ENCODE results near the gene PAGE1.
"Not testable (repeated sequence)": the region's sequence is repeated elsewhere in the genome, so short reads cannot be mapped to it uniquely, and the experiment has no call there.

Gene PAGE1, protein sequence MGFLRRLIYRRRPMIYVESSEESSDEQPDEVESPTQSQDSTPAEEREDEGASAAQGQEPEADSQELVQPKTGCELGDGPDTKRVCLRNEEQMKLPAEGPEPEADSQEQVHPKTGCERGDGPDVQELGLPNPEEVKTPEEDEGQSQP

DNA sequence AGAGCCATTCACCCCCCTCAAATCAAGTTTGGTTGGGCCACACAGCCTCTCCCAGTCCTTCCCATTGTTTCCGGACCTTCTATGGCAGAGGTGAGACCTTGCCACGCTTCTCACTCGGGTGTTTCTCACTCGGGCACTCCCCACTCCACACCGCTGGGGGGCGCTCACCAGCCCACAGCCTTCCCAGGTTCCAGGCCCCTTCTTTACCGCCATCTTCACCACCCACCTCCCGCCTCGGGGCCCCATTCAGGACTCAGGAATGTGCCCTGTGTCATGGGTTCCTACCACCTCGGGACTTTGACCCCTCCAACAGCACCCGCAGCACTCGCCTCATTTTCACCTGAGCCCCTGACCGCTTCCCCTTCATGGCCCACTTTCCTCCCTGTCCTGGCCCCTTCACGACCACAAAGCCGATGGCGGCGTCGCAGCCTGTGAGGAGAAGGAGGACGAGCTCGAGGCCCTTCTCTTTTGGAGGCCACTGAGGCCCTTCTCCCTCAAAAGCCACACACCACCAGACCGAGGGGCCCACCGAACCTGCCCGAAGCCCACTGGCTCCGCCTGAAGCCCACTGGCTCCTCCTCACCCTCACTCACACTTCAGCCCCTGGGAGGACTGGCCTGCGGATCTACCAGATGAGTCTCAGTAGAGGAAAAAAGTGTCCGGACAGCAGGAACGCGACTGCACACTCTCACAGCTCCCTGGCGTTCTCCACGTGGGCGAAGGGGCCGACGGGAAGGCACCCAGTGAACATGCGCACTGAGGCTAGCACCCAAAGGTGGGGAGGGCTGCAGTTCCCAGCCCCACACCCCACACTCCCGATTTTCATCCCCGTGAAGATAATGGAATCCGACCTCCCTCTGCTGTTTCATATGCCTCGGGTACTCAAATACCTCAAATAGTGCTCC, at the start of gene PAGE1:
PAGE1 (minus strand) TSS at position 709 of the 905 bp plus-strand sequence. CDS start 1,214 bp downstream, outside the sequence.
- no peak for TF ChIP-seq ZFX (IDR thresholded peaks at IDR 0.05; ENCODE audit: borderline replicate concordance)
- TF ChIP-seq, protein P1, sequence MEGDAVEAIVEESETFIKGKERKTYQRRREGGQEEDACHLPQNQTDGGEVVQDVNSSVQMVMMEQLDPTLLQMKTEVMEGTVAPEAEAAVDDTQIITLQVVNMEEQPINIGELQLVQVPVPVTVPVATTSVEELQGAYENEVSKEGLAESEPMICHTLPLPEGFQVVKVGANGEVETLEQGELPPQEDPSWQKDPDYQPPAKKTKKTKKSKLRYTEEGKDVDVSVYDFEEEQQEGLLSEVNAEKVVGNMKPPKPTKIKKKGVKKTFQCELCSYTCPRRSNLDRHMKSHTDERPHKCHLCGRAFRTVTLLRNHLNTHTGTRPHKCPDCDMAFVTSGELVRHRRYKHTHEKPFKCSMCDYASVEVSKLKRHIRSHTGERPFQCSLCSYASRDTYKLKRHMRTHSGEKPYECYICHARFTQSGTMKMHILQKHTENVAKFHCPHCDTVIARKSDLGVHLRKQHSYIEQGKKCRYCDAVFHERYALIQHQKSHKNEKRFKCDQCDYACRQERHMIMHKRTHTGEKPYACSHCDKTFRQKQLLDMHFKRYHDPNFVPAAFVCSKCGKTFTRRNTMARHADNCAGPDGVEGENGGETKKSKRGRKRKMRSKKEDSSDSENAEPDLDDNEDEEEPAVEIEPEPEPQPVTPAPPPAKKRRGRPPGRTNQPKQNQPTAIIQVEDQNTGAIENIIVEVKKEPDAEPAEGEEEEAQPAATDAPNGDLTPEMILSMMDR (IDR thresholded peaks at IDR 0.05), result peak; percentile 14
- no peak within 1 kb of the TSS for H3K27ac ChIP-seq

DNA sequence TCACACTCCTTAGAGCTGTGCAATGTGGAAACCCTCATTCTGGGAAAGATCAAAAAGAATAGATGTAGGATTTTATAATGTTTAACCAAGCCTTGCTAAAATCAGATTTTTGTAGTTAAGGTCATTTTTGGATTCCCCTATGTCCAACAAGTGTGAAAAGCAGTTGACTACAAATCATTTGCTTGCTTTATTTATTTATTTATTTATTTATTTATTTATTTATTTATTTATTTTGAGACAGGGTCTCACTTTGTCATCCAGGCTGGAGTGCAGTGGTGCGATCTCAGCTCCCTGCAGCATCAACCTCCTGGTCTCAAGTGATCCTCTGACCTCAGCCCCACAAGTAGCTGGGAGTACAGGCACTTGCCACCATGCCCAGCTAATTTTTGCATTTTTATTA, 45.7 kb upstream of the PAGE1 start:
- not testable (repeated sequence) for H3K27ac ChIP-seq

DNA sequence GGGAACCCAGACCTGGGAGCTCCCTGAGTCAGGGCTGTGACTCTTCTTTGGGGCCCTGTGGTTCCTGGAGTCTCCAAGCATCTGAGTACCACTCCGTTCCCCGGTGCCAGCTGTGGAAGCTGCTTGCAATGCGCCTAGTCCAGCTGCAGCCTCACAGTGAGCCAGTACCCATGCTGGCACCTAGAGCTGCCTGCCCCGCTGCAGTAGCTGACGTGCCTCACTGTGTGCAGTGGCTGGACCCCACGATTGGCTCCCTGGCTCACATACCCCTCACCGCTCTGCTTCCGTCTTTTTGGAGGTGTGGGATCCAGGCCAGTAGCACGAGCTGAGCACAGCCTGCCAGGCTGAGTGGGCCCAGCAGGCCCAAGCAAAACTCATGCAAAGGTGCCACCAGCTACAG, 32.1 kb upstream of the PAGE1 start:
- TF ChIP-seq ZFX (IDR thresholded peaks at IDR 0.05; ENCODE audit: borderline replicate concordance), result no peak
- TF ChIP-seq, protein P1 (IDR thresholded peaks at IDR 0.05), result no peak

DNA sequence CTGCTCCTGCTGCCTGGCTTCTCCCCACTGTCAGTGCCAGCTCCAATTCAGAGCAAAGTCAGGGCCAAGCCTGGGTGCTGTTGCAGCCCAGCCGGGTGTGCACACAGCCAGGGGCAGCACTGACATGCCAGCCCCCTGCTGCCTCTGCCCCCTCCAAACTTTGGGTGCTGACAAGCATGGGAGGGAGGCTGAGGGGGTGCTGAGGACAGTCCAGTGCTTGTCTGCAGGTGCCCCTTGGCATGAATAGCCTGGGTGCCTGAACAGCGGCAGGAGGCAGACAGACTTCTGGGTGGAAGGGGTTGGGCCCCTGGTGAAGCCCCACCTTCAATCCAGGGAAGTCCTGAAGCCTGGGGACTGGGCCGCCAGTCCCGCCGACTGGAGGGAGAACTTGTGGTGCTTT, 31.2 kb upstream of the PAGE1 start:
- TF ChIP-seq ZFX (IDR thresholded peaks at IDR 0.05; ENCODE audit: borderline replicate concordance), result no peak
- TF ChIP-seq, protein P1 (IDR thresholded peaks at IDR 0.05), result no peak
- H3K27ac ChIP-seq, result no peak overlapping the region

More for the DNA sequence above, 32.1 kb upstream of the PAGE1 start:
- no peak overlapping the region for H3K27ac ChIP-seq

DNA sequence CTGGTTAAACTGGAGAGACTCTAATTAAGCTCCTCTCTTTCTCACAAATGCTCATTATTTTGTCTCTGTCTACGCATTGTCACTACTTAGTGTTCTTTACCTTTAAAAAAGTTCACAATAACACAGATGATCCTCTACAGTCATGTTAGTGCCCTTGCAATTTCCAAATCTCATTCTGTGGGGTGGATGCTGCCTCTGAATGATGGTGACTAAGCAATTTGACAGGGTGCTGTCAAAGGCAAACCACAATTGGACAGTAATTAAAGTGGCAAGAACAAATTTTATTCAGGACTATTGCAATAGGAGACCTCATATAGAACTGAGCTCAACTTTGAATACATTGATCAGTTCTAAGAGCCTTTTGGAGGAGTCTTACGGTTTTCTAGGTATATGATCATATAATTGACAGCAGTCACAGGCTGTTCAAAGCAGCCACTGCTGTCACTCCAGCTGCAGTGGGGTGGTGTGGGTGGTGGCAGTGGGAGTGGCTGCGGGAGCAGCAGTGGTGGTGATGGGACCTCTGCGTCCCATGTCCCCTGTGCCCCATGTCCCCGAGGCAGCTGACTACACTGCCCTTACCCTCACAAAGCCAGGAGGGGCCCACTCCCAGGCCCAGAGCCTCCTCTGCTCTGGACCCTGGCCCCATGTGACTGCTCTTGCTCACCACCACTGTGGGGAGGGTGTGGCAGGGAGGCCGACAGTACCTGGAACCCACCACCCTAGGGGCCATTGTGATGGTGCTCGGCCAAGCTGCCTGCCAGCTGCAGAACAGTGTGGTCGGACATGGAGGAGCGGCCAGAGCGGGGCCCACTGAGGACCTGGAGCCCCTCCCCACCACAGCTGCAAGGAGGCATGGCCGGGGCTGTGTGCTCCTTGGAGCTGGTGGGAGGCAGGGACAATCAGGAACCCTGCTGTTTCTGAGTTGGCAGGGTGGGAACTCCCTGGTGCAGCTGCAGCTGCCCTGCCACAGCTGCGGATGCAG, 30.4 kb upstream of the PAGE1 start:
- no peak overlapping the region for H3K27ac ChIP-seq
- TF ChIP-seq, protein P1 (IDR thresholded peaks at IDR 0.05), result no peak
- no peak for TF ChIP-seq ZFX (IDR thresholded peaks at IDR 0.05; ENCODE audit: borderline replicate concordance)

DNA sequence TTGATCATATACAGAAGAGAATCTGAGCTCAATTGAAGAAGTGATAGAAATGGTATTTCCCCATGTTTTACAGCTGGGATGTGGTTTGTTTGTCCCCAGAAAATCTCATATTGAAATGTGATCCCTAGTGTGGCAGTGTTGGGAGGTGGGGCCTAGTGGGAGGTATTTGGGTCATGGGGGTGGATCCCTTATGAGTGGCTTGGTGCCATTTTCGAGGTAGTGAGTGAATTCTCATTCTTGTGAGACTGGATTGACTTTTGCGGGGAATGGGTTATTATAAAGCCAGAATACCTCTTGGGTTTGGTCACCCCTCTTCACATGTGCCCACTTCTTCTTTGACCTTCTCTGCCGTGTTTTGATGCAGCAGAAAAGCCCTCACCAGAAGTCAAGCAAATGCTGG, 29.6 kb upstream of the PAGE1 start:
- TF ChIP-seq, protein P1 (IDR thresholded peaks at IDR 0.05), result no peak
- TF ChIP-seq ZFX (IDR thresholded peaks at IDR 0.05; ENCODE audit: borderline replicate concordance), result no peak
- H3K27ac ChIP-seq, result no peak overlapping the region

DNA sequence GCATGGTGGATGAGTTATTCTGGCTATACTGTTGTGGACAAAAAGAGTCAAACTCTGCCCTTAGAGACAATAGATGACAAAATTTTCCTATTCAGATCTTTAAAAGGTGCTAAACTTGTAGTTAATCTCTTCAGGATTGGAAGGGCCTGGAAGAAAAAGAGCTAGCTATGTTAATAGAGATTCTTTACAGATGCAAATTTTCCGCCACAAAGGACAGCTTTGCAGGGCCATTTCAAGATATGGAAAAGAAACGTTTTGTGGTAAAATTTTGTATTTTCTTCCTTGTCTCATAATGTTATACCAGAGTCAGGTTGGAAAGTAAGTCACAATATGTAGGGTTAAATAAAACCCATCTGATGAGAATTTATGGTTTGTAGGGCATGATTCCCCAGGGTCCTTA, 24.3 kb upstream of the PAGE1 start:
- H3K27ac ChIP-seq, result not testable (repeated sequence)

All from 22Rv1 (cell line).